GM12892 (cell line): Measurements from ENCODE around the gene CLDN14.
"Not testable (repeated sequence)": the region's sequence is repeated elsewhere in the genome, so short reads cannot be mapped to it uniquely, and the experiment has no call there.

Experiments
- DNase-seq: peaks from one replicate; pipeline ENCODE4 v3.0.0; 2011; ENCODE audit not compliant: insufficient read length
- FAIRE-seq: peaks from 2 replicates; lab custom pipeline; 2011; peaks lifted over from hg19 to GRCh38; lab: Jason Lieb, UNC
- POLR2A ChIP-seq: IDR thresholded peaks from 2 replicates; pipeline ENCODE4 v1.6.1; 2011; ENCODE audit warnings: low read depth, low read length, control low read depth
- POLR2AphosphoS5 ChIP-seq: IDR thresholded peaks from 2 replicates; pipeline ENCODE4 v1.6.1; 2011; ENCODE audit warnings: low read depth, low read length, control low read depth
- TAF1 ChIP-seq: IDR thresholded peaks from 2 replicates; pipeline ENCODE4 v1.6.1; 2011; ENCODE audit warnings: low read depth, mild to moderate bottlenecking, control low read depth, low read length, borderline replicate concordance

The CLDN14 gene

DNA sequence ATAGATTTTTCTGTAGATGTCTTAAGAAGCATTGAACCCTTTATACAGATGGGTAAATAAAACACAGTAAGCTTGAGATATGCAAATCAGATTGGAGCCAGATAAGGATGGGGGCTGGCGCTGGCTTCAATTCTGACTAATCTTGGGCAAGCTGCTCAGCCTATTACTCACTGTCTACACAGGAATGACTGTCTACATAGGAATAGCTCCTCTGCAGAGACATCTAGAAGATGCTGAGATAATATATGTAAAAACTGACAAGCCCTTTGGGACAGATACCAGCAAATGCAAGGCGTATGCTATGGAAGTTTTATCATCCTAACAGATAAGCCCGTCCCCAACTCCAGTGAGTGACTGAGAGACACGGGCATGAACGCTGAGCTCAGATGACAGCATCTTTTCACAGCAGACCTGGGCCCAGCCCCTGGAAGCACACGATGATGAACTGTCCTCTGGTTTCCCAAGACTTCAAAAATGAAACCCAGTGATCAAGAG lies 1.7 kb downstream of the CLDN14 start:
- DNase-seq = no peak
- FAIRE-seq = no peak
- TF ChIP-seq TAF1 = no peak
- TF ChIP-seq POLR2AphosphoS5 = no peak
- no peak for TF ChIP-seq POLR2A

- FAIRE-seq (no peak), DNase-seq (no peak)
- no peak for TF ChIP-seq POLR2A
- TF ChIP-seq POLR2AphosphoS5 = no peak
- TF ChIP-seq TAF1 = no peak
Observed at GRCh38 chr21:36477559-36477958, 2.4 kb downstream of the CLDN14 start.

GRCh38 chr21:36477001-36477400 lies 2.9 kb downstream of the CLDN14 start:
- no peak for FAIRE-seq
- TF ChIP-seq POLR2A (no peak), TAF1 (no peak), POLR2AphosphoS5 (no peak)

GRCh38 chr21:36476541-36476940 lies 3.4 kb downstream of the CLDN14 start:
- FAIRE-seq, DNase-seq: not testable (repeated sequence)

More at GRCh38 chr21:36477001-36477400, 2.9 kb downstream of the CLDN14 start:
- DNase-seq = no peak

- TF ChIP-seq TAF1 (no peak), POLR2A (no peak), POLR2AphosphoS5 (no peak)
Observed at GRCh38 chr21:36474591-36474990, 5.3 kb downstream of the CLDN14 start.

DNA sequence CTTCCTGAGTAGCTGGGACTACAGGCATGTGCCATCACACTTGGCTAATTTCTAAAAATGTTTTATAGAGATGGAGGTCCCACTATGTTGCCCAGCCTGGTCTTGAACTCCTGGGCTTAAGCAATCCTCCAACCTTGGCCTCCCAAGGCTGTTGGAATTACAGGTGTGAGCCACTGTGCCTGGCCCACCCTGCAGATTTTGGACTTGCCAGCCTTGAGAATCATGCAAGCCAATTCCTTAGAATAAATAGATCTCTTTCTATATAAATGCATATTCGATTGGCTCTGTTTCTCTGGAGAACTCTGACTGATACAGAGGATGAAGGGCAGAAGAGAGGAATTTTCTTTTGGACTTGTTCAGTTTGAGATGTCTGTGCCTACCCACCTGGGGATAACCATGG lies 6.7 kb downstream of the CLDN14 start:
- no peak for TF ChIP-seq TAF1
- TF ChIP-seq POLR2AphosphoS5 = no peak
- no peak for TF ChIP-seq POLR2A
- DNase-seq (no peak), FAIRE-seq (no peak)

More at GRCh38 chr21:36474591-36474990, 5.3 kb downstream of the CLDN14 start:
- no peak for DNase-seq
- no peak for FAIRE-seq

DNA sequence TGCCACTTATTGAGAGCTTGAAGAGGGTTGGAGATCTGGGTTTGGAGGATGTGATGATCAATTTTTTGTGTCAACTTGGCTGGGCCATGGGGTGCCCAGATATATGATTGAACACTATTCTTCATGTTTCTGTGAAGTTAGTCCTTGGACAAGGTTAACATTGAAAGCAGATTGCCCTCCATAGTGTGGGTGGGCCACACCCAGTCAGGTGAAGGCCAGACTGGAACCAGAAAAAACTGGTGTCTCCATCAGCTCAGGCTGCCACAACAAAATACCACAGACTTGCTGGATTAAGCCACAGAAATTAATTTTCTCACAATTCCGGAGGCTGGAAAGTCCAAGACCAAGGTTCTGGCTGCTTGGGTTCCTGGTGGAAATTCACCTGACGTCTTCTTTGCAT lies 7.5 kb downstream of the CLDN14 start:
- DNase-seq (no peak), FAIRE-seq (no peak)
- TF ChIP-seq POLR2AphosphoS5 = no peak
- TF ChIP-seq POLR2A = no peak
- no peak for TF ChIP-seq TAF1

DNA sequence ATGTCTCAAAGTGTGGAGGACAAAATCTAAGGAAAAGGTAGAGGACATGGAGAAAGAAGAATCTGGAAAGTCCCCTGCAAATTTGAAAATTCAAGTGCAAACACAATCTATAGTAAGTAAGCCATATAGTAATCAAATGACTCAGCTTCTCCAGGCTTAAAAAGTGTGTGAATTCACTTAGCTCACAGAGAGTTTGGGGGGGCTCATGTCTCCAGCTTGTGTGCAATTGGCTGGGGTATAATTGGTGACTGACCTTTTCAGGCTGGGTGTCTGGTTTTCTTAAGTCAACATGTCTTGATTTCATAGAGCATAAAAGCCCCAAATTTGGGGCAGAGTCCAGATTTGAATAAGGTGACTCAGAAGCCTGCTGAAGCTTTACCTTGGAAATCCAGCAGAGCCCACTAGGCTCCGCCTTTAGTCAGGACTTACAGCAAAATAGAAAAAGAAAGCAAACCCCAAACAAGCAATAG lies 8.6 kb downstream of the CLDN14 start:
- DNase-seq (peak; percentile 21), FAIRE-seq (peak; percentile 5)
- TF ChIP-seq TAF1 = no peak
- TF ChIP-seq POLR2AphosphoS5 = no peak
- TF ChIP-seq POLR2A = no peak

DNA sequence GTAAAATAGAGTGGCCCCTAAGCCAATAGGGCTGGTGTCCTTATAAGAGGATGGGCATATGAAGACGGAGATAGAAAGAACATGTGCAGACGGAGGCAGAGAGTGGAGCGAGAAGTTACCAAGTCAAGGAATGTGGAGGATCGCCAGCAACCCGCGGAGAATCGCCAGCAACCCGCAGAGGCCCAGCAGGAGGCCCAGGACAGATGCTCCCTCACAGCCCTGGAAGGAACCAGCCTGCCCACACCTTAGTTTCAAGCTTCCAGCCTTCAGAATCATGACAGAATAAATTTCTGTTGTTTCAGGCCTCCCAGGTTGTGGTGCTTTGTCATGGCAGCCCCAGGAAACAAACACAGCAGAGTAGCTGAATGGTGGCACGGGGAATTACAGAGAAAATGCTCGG lies 9.6 kb downstream of the CLDN14 start:
- TF ChIP-seq POLR2A (no peak), TAF1 (no peak), POLR2AphosphoS5 (no peak)
- FAIRE-seq (no peak), DNase-seq (no peak)

GRCh38 chr21:36466061-36466511 lies 13.8 kb downstream of the CLDN14 start:
- TF ChIP-seq POLR2A (no peak), POLR2AphosphoS5 (no peak), TAF1 (no peak)
- DNase-seq (no peak), FAIRE-seq (no peak)

GRCh38 chr21:36465478-36465877 lies 14.4 kb downstream of the CLDN14 start:
- TF ChIP-seq POLR2AphosphoS5 (no peak), POLR2A (no peak), TAF1 (no peak)

DNA sequence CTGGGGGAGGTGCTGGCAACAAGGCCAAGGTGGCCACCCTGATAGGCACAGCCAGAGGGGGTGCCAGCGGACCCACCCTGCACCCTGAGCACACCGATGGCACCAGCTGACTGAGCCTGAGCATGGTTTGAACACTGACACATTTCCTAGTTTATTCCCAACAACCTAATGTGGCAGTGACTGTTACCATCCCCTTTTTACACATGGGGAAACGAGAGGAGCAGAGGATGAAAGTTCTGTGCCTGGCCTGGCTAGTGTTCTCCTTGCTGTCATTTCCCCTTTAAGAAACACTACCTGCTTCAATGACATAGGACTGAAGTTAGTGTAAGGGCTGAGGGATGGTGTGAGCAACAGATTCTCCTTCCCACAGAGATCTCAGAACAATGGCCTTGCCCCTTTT lies 15.3 kb downstream of the CLDN14 start:
- DNase-seq (no peak), FAIRE-seq (peak; percentile 53)
- TF ChIP-seq POLR2A = no peak

More at GRCh38 chr21:36465478-36465877, 14.4 kb downstream of the CLDN14 start:
- DNase-seq (no peak), FAIRE-seq (no peak)

DNA sequence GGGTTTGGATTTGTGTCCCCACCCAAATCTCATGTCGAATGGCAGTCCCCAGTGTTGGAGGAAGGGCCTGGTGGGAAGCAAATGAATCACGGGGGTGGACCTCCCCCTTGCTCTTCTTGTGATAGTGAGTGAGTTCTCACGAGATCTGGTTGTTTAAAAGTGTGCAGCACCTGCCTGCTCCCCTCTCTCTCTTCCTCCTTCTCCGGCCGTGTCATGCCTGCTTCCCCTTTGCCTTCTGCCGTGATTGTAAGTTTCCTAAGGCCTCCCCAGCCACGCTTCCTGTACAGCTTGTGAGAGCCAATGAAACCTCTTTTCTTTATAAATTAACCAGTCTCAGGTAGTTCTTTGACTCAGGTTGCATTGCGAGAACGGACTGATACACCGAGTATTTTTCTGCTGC lies 15.9 kb downstream of the CLDN14 start:
- no peak for FAIRE-seq
- no peak for DNase-seq
- no peak for TF ChIP-seq TAF1
- TF ChIP-seq POLR2A = no peak
- TF ChIP-seq POLR2AphosphoS5 = no peak

DNA sequence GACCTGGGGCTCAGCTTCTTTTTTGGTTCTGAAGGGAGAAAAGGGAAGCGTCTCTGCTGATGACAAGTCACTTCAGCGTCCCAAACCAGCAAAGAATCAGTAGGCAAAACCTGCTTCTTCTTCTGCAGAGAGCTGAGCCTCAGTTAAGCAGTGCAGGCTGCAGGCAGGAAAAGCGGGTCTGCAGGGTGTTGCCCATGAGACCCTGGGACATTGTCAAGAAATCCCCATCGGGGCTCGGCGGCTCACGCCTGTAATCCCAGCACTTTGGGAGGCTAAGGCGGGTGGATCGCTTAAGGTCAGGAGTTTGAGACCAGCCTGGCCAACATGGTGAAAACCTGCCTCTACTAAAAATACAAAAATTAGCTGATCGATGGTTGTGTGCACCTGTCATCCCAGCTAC lies 16.7 kb downstream of the CLDN14 start:
- no peak for DNase-seq
- no peak for TF ChIP-seq POLR2A
- no peak for TF ChIP-seq POLR2AphosphoS5
- no peak for TF ChIP-seq TAF1
- no peak for FAIRE-seq
